Activated T-helper 9 cell treated with anti-CD3 and anti-CD28 coated beads, Interleukin-2, amount 50 U/mL, for 16 hours (primary cell): ENCODE results near the gene SLC15A3.
"Not testable (repeated sequence)": the region's sequence is repeated elsewhere in the genome, so short reads cannot be mapped to it uniquely, and the experiment has no call there.

Experiments used
- DNase-seq: peaks from one replicate; pipeline ENCODE4 v3.0.0-alpha.2; 2020; ENCODE audit warnings: low read depth

The SLC15A3 gene

DNA sequence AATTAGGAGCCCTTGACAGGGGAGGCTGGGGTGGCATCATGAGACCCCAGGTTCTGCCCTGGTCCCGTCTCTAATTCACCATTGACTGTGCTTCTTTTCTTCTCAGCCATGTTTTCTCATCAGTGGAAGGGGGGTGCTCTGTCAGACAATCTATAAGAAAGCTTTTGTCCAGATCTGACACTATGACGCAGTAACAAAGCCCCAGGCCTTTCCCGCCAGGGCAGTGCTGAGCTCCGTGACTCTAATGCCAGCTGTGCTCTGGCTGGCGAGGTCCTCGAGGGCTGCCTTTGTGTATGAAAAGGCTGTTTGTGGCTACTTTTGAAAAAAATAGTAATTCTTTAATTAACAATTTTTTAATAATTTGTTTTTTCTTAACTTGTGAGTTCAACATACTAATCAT is 22.8 kb upstream of the SLC15A3 start:
- no peak for DNase-seq

DNA sequence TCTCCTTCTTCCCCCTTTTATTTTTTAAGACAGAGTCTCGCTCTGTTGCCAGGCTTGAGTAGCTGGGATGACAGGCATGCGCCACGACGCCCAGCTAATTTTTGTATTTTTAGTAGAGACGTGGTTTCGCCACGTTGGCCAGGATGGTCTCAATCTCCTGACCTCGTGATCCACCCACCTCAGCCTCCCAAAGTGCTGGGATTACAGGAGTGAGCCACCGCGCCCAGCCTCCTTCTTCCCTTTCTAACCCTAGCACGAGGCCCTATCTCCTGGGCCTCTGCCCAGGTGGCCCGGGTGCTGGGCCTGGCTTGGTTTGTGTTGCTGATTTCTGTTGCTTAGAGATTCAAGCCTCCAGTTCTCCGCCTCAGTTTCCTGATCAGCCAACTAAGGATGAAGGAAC is 22.3 kb upstream of the SLC15A3 start:
- DNase-seq: not testable (repeated sequence)

GRCh38 chr11:60973699-60974098 is 21.7 kb upstream of the SLC15A3 start:
- DNase-seq: no peak

GRCh38 chr11:60972182-60973030 is 20.4 kb upstream of the SLC15A3 start:
- no peak for DNase-seq

- peak; percentile 46 for DNase-seq
Observed at GRCh38 chr11:60971520-60971919, 19.5 kb upstream of the SLC15A3 start, which contains the start of gene CD6. CD6 (plus strand) TSS chr11:60971680; CDS start chr11:60971866, 186 bp downstream.

- DNase-seq: no peak
Observed at GRCh38 chr11:60970890-60971289, 18.9 kb upstream of the SLC15A3 start.

- peak; percentile 73 for DNase-seq
Observed at GRCh38 chr11:60970369-60970774, 18.4 kb upstream of the SLC15A3 start.

- DNase-seq: no peak
Observed at GRCh38 chr11:60968223-60968622, 16.2 kb upstream of the SLC15A3 start.

DNA sequence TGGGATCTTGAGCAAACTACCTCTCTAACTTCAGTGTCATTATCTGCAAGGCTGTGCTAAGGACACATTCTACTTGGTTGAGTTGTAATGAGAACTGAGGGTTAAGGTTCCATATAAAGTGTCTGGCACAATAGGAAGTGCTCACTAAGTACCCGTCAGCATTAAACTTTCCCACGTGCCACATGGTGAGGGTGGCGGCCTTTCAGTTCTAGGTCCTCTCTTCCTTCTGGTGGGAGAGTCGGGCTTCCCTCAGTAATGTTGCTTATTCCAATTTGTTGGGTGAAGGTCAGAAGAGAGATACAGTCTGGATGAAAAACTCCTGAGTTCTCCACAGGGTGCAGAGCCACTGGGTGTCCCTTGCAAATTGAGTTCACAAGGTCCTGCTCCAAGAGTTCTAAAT is 14.9 kb upstream of the SLC15A3 start:
- no peak for DNase-seq

DNA sequence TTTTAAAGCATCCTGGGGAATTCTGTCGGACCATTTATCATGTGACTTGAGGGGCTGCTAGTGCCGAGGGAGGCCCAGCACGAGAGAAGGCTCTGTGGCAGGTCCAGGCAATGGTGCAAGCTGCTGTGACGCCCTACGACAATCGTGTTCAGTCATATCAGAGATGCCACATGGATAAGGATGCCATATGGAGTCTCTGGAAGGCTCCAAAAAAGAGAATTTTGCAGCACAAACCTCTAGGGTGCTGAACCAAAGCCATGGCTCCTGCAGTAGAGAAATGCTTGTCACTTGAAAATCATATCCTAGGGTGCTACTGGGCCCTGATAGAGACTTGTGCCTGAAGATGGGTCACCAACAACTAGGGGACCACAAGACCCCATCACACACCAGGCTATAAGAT is 12.8 kb upstream of the SLC15A3 start:
- no peak for DNase-seq

DNA sequence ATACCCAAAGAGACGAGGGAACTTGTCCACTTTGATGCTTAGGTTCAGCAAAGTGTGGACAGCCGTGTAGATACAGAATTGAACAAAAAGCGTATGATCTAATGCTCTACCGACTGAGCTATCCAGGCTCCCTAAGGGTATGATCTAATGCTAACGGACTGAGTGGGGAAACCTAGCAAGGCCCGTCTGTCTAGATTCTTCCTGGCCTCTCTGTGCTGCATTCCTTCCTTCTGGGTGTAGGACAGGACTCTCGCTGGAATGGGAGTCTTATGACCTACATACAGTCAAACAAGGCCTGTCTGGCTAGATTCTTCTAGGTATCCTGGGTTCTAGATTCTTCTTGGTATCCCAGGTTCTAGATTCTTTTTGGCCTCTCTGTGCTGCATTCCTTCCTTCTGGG is 8.4 kb upstream of the SLC15A3 start:
- no peak for DNase-seq

DNA sequence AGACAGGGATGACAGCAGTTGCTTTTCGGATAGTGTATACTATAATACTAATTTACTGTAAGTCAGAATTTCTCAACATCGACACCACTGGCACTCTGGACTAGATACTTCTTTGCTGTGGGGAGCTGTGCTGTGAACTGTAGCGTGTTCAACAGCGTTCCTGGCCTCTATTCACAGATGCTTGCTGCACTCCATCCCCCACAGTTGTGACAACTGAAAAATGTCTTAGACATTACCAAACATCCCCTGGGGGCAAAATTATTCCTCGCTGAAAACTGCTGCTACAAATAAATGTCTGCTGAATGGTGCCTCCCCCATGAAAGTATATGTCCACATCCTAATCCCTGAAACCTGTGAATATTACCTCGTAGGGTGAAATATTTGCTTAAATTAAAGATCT is 7.5 kb upstream of the SLC15A3 start:
- DNase-seq: no peak

DNA sequence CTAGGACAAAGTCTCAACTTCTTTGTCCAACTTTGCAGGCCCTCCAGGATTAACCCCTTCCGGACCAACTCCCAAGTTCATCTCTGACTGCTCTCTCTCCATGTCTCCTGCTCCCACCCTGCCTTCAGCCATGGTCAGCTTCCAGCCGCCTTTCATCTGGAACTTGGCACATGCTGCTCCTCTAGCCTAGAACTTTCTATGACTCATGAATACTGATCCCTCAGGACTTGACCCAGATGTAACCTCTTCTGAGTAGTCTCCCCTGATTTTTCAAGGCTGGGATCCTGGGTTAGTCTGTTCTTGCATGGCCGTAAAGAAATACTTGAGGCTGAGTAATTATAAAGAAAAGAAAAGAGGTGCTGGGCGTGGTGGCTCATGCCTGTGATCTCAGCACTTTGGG is 5.2 kb upstream of the SLC15A3 start:
- no peak for DNase-seq

- DNase-seq: no peak
Observed at GRCh38 chr11:60955571-60955970, 3.6 kb upstream of the SLC15A3 start.

DNA sequence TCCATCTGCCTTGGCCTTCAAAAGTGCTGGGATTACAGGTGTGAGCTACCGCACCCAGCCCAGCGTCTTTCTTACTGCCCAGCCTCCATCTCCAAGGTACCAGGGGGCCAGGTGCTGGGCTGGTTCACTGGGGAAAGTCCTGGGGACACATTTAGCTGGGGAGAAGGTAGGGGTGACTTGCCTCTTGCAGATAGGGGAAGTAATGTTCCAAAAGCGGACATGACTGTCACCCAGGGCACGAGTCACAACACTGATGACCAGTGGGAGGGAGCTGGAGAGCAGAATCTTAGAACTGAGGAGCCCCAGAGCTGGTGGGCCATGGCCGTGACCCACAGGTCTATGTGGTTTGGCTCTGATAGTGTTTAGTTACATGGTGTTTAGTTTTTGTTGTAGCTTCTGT is 2.4 kb upstream of the SLC15A3 start:
- DNase-seq: no peak

DNA sequence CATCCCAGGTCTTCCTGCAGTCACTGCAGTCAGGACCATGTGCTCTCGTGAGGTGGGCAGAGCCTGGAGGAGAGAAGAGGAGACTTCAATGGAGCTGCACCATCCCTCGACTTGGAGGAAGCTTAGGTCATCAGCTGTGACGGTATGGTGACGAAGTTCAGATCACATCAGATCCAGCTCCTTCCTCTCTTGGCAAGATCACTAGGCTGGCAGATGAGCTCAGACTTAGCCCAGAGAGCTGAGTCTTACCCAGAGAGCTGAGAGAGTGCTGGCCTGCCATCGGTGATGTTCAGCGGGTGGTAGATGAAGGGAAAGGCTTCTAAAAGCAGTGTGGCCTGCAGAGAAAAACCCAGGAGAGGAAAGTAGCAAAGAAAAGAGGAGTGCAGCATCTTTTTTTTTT is 1.8 kb upstream of the SLC15A3 start:
- no peak for DNase-seq

- no peak for DNase-seq
Observed at GRCh38 chr11:60952742-60953170, 780 bp upstream of the SLC15A3 start.

- DNase-seq: no peak
Observed at GRCh38 chr11:60951606-60951903, 421 bp downstream of the SLC15A3 start.

- no peak for DNase-seq
Observed at GRCh38 chr11:60950933-60951605, 907 bp downstream of the SLC15A3 start.

DNA sequence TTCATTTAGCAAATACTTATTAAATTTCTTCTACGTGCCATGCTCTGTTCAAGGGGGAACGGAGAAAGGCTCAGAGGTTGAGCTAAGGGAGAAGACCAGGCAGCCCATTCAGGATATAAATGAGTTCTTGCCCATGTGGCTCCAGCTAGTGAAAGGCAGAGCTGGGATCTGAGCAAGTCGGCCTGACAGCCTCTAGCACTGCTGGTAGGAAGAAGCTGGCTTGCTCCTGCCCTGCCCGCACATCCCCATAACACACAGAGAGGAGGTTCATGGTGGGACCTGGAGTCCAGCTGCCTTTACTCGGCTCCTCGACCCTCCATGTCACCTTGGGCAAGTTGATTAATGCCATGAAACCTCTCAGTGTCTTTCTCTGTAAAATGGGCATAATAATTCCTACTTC is 2.0 kb downstream of the SLC15A3 start:
- no peak for DNase-seq

DNA sequence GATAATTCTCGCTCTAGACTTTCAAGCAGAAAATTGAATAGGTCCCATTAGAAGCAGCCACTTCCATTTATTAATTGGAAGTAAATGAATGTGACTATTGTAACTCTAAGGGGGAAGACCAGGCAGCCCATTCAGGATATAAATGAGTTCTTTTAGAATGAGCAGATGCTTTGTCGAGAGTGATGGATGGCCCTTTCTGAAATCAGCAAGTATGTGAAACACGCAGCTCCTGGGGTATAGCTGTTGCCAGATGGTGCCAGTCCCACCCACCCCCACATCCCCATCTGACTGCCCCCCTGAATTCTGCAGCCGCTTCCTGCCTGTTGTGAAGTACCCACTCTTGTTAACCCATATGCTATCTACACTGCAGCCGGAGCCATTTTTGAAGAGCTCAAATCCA is 3.7 kb downstream of the SLC15A3 start:
- no peak for DNase-seq

GRCh38 chr11:60947700-60948099 is 4.3 kb downstream of the SLC15A3 start:
- DNase-seq: no peak

- no peak for DNase-seq
Observed at GRCh38 chr11:60946601-60947264, 5.2 kb downstream of the SLC15A3 start.
